GM06990 (cell line): ENCODE results near the gene PLA2G3.

ENCODE experiments used
- DNase-seq: peaks from one replicate; pipeline ENCODE4 v3.0.0-alpha.2; 2011; ENCODE audit not compliant: insufficient read length; ENCODE audit errors: extremely low read depth
- H3K27me3 ChIP-seq: replicated peaks from 2 replicates; pipeline ENCODE4 v1.6.0; 2011; ENCODE audit warnings: low read length; ENCODE audit not compliant: control insufficient read depth, insufficient read depth
- H3K36me3 ChIP-seq: 2 replicates; pipeline ENCODE4 v1.5.1; 2011; ENCODE audit warnings: low read length; ENCODE audit not compliant: control insufficient read depth, insufficient read depth
- H3K4me3 ChIP-seq: replicated peaks from 2 replicates; pipeline ENCODE4 v1.5.1; 2011; ENCODE audit warnings: low read depth, mild to moderate bottlenecking, control low read depth, low read length
- CTCF ChIP-seq: IDR thresholded peaks from 2 replicates; pipeline ENCODE4 v1.5.1; 2011; ENCODE audit warnings: low read length, control low read depth, mild to moderate bottlenecking, inconsistent platforms; ENCODE audit not compliant: insufficient read depth, poor library complexity, severe bottlenecking

PLA2G3 gene

GRCh38 chr22:31093086-31093850 is 47.0 kb downstream of the PLA2G3 start:
- TF ChIP-seq CTCF = no peak
- no peak for DNase-seq
- Histone ChIP-seq H3K4me3 (no peak overlapping the region), H3K36me3 (peaks cover 8% of the 10 kb centered on the region), H3K27me3 (no peaks in the 10 kb centered on the region)

GRCh38 chr22:31092161-31092560 is 48.1 kb downstream of the PLA2G3 start:
- Histone ChIP-seq H3K27me3 (no peaks in the 10 kb centered on the region), H3K4me3 (no peak overlapping the region), H3K36me3 (peaks cover 8% of the 10 kb centered on the region)
- TF ChIP-seq CTCF = no peak
- no peak for DNase-seq

GRCh38 chr22:31091106-31091975 is 49.0 kb downstream of the PLA2G3 start:
- peaks cover 8% of the 10 kb centered on the region for H3K36me3 ChIP-seq
- DNase-seq = no peak
- TF ChIP-seq CTCF = peak; percentile 1
- H3K4me3 ChIP-seq = no peak overlapping the region
- no peaks in the 10 kb centered on the region for H3K27me3 ChIP-seq

GRCh38 chr22:31090217-31091085 is 49.9 kb downstream of the PLA2G3 start:
- H3K27me3 ChIP-seq = no peaks in the 10 kb centered on the region
- no peak overlapping the region for H3K4me3 ChIP-seq
- peaks cover 6% of the 10 kb centered on the region for H3K36me3 ChIP-seq
- DNase-seq = no peak
- no peak for TF ChIP-seq CTCF
